ENCODE measurements around the gene KIF14.
"Not testable (repeated sequence)": the region's sequence is repeated elsewhere in the genome, so short reads cannot be mapped to it uniquely, and the experiment has no call there.

KIF14 gene

DNA sequence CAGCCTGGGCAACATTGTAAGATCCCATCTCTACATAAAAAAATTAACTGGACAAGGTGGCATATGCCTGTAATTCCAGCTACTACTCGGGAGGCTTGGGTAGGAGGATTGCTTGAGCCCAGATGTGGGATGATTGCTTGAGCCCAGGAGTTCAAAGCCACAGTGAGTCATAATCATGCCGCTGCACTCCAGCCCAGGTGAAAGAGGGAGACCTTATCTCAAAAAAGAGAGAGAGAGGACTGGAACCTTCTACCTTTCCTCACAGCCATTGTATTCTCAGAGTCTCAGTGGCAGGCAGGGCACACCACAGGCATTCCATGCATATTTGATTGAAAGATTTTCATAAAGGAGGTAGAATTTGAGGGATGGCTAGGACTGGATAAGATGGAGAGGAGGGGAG lies 78.4 kb downstream of the KIF14 start:
- DNase-seq, result no peak

DNA sequence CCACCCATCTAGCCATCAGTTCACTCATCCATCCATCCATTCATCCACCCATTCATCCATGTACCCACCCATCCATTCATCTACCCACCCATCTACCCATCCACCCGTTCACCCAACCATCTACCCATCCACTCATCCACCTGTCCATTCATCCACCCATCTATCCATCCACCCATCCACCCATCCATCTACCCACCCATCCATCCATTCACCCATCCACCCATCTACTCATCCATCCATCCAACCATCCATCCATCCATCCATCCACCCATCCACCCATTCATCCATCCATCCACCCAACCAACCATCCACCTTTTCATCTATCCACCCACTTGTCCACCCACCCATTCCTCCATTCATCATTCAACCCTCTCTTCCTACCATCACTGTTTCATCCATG lies 80.3 kb downstream of the KIF14 start:
- no peak for DNase-seq

DNA sequence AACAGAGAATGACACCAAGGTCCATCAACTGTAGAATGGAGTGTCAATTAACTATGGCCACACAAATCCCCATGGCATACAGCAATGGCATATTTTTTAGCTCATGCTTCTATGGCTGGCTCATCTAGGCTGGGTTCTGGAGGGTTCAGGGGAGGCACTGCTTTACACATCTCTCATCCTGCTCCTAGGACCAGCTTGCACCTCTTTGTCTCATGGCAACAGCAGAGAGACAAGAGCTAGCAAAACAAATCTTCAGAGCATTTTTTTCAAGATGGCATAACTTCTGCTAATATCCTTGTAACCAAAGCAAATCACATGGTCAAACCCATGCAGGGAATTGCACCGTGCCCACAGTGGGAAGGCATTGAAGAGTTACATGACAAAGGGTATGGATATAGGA lies 82.4 kb downstream of the KIF14 start:
- DNase-seq, result no peak

DNA sequence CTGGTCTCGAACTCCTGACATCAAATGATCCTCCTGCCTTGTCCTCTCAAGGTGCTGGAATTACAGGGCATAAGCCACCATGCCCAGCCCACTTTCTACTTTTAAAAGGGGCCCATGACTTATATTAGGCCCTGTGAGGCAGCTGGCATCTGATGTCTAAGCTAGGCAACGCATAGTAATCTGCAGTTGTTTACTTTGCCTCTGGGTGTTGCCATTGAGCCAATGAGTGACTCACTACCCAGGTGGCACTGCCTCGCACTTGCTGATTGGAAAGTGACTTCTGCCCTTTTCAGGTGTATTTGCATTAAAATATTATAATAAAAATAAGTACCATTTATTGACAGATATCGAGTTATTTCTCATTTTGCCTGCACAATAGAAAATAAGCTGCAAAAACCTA lies 84.9 kb downstream of the KIF14 start:
- no peak for DNase-seq

DNA sequence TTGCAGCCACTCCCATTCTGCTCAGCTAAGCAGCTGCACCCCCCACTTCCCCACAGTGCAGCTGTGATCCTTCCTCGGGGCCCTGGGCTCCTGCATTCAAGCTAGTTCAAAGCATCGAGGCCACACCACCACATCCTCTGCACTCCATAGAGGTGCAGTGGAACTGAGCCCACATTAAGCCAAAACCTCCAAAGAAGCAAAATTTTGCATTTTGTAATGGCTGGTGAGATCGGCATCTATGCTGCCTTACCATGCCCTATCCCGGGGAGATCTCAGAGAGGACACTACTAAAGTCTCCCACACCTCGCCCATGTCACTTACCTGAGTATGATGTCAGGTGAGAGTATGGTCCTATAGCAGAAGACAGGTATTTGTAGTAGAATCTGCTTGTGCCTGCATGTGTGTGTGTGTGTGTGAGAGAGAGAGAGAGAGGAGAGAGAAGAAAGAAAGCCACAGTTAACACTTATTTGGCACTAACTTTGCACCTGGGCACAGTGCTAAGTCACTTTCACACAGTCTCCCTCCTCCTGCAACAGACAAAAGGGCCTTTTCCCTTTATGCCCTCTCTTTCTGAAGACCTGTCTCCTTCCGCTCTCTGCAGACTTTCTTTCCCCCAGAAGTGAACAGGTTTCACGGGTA lies 89.8 kb downstream of the KIF14 start:
- no peak for DNase-seq

DNA sequence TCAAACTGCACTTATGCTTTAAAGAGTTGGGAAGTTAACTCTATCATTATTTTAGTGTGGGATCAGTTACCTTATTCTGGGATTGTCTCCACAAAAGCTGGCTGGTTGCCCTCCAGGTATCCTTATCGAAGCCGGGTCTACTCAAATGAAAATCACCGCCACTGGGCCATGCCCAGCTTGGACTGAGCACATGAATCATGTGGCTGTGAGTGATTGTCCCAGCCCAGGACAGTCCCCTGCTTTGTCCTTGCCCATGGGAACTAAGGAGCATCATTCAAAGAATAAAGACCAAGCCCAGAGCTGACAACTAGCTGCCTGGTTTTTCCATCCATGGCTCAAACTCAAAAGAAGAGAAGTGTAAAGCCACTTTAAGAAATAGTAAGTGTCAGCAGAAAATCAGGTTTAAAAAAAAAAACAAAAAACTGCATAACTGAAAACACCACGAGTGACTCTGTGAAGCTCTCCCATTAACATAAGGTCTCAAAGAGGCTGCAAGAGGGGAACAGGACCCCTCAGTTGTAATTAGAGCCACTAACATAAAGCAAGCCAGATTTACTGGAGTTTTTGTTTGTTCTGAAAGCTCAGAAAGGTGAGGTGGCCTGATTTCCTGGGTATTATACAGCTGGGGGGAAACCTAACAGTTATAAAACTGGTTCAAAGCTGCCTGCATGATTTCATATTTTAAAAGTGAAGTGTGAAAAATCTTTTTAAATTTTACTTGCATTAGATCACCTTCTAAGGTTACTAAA lies 91.5 kb downstream of the KIF14 start:
- DNase-seq, result no peak

DNA sequence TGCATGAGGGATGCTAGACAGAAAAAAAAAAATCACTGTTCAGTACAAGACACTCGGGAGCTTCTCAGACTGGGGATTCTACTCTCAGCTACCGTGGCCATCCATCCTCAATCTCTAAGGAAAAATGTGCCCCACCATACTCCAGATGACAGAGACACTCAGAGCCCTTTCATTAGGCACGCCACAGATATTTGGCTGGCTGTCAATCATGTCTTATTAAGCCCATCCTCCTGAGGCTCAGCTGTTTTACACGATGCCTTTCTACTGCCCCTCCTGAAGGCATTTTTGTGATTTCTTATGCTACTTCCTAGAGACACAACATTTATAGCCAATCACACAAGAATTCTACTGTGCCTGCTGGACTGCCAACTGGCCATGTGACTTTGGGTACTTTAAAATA lies 92.9 kb downstream of the KIF14 start:
- DNase-seq, result no peak

DNA sequence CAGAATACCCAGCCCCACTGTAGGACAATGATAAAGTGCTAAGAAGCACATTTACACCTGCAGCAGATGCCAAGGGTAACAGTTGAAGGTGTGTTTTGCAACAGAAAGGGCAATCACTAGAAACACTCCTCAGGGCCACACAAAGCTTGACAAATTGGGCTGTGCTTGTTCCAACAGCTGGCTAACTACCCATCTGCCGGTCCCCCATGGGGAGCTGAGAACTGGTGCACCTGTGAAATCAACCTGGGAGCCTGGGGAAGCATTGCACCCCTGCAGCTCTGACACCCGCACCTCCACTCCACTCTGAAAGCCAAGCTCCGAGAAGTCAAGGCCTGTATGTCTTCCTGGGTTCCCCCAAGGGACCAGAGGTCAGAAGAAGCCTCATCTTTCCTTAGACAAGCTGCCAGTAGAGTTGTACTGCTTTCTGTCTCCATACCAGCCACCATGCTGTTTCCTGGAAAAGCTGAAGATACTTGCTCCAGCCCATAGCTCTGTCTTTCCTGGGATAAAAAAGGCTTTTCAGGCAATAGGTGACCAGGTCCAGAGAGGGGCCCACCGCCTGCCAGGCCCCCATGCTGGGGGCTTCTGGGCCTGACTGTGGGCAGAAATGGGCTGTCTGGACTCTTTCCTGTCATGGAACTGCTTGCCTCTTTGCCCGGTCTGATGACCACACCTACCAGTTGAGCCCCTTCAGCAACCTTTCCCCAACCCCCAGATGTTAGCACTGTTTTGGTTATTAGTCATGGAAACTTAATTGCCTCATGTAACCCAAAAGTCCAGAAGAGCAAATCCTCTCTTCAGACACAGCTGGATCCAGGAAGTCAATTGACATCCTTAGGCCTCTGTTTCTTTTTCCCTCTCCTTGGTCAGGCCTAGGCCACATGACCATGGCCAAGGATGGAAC lies 93.6 kb downstream of the KIF14 start:
- no peak for DNase-seq

DNA sequence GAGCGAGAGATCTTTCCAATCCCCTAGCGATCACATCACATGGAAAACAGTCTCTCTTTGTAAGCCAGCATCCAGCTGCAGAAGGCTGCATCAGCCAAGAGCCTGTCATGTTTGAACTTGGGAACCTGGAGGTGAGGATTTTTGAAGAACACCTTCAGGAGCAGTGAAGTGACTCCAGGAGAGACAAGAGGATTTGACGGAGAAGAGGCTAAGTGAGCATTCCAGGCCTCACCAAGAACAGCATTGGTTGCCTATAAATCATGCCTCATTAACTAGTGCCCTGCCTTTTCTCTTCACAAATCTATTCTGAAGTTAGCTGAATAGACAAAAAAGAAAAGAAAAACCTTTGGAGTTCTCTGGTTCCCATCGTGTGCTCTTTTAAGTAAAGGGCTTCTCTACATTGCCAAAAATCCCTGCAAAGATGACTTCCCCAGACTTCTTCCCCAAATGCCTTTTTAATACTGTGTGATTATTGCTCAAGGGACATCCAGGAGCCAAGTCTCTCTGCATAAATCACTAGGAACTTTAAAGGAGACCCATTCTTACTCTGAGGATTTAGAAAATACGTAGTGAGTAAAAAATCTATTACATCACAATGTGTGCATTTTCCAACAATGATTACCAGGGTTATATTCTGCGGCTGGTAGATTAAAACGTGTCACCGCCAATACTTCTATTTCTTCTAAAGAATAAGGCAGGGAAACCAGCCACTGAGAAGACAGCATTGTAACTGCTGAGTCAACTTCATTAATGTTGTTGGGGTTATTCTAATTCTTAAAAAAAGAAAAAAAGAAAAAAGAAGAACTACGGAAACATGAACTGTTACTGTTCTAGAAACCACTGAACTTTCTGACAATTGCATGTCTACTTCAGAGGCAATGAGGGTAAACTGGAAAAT lies 95.2 kb downstream of the KIF14 start:
- no peak for DNase-seq

DNA sequence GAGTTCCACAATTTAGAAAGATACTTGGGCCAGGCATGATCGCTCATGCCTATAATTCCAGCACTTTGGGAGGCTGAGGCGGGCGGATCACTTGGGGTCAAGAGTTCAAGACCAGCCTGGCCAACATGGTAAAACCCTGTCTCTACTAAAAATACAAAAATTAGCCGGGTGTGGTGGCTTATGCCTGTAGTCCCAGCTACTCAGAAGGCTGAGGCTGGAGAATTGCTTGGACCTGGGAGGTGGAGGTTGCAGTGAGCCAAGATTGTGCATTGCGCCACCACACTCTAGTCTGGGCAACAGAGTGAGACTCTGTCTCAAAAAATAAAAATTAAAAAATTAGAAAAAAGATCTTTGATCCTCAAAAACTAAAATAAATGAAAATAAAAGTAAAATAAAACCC lies 96.0 kb downstream of the KIF14 start:
- DNase-seq, result not testable (repeated sequence)

DNA sequence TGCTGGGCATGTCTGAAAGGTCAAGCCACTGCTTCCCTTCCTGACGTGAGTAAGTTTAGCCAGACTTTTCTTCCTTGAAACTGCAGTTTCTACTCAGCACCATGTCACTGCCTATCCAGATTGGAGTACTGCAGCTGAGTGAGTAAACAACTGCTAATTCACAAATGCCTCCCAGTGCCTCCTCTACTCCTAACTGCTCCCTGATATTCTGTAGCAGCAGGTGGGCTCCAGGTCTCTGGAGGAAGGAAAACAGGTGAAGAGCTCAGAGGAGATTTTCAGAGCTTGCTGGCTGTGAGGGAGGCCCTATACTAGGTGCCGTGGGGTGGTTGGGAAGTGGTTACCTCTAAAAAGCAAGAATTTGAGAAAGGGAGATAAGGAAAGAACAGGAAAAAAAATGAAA lies 96.5 kb downstream of the KIF14 start:
- no peak for DNase-seq

DNA sequence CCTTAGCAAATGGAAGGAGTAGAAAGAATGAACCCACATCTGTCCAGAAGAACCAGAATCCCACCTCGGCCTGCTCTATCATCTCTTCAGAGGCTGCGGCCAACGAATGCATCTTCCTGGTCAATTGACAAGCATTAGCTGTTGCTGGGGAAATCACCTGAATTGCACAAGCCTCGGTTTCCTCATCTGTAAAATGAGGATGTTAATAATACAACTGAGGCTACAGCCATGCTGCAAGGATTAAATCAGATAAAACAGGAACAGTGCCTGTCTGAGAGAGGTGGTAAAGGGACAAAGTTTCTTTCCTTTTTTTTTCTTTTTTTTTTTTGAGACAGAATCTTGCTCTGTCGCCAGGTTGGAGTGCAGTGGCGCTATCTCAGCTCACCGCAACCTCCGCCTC lies 99.8 kb downstream of the KIF14 start:
- no peak for DNase-seq

DNA sequence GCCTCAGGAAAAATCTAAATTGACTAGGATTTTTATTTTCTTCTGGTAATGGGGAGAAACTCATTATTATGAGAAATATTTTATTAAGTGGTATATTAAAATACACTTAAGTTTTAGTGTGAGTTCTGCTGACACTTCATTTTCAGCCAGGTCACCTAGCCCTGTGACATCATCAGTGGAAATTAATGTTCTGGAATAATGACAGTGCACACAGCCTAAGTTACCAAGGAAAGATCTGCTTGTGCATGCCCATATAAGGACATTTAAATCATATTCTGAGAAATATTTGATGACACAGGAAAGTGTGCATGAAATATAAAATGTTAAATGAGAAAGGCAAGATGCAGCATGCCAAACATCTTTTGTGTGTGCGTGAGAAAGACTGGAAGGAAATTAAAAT lies 102.0 kb downstream of the KIF14 start:
- no peak for DNase-seq

DNA sequence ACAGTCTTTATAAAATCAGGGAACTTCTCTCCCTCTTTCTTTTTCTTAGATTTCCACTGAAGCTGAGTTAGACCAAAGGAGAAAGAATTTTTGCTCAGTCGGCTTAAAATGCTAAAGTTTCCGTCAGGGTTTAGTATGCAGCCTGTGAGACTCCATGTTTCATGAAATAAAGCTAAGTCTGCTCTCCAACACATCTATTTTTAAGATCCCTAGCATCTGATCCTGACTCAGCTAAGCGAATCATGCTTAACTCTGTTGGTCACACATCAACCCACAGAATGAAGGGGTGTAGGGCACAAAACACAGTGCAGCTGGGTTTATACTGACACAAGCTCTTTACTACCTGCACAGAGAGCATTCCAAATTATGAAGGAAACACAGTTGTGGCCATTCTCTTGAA lies 108.4 kb downstream of the KIF14 start:
- DNase-seq, result no peak

DNA sequence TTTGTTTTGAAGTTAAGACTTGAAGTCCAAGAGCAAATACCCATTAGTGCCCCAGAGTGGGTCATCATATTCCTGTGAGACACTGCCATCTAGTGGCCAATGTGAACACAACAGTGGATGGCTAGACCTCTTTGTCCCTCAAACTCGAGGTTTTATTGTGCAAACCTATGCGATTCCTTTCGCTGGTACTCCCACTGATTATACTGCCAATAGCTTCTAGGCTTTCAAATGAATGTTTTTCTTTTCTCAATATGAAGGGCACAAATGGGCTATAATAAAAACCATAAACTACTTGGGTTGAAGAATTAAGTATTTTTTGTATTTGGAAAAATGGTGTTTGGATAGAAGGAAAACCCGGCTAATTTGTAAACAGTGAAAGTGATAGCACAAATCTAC lies 110.3 kb downstream of the KIF14 start:
- peak; percentile 39 for DNase-seq

DNA sequence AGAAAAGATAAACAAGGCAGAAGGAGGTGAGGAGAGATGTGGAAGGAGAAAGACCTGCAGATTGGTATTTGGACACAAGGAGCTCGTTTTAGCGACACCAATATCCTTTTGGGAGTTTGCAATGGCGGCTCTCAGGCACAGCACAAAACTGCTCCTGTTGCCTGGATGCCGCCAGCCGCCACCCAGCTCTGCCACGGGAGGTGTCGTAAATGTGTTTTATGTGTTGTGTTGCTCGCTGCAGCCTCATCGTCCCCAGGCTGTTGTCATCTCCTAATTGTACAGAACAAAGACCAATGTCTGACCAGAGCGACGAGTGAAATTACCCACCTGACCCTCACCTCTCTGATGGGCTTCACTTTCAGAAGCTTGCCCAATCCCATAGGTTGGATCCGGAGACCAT lies 114.1 kb downstream of the KIF14 start:
- no peak for DNase-seq

DNA sequence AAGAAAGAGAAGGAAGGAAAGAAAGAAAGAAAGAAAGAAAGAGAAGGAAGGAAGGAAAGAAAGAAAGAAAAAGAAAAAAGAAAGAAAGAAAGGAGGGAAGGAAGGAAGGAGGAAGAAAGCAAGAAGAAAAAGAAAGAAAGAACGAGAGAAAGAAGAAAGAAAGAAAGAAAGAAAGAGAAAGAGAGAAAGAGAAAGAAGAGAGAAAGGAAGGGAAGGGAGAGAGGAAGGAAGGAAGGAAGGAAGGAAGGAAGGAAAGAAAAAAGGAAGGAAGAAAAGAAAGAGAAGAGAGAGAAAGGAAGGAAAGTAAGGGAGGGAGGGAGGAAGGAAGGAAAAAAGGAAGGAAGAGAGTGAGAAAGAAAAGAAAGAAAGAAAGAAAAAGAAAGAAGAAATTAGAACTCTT lies 115.3 kb downstream of the KIF14 start:
- no peak for DNase-seq

Data from NCI-H1417 treated with DMSO at 0.1 percent for 48 hours (cell line).